Right lobe of liver (tissue), 6 donors: ENCODE data around the gene CDKN3. TPM values are rescaled to one million over a fixed set of nuclear protein-coding genes. Genes with fewer than 3 reads are reported as not detected.

ENCODE experiments used
- ATAC-seq, 4 donors: fragments of 200-7000 bp; cut with Tn5 transposase; one replicate each; pipeline ENCODE4 v1.9.1; 2020; ENCODE audit warnings: mild to moderate bottlenecking in 4 of 4, moderate library complexity in 4 of 4
- DNase-seq, 3 donors: peaks; one replicate each; pipeline ENCODE4 v3.0.0-alpha.2; 2020
- H3K27ac ChIP-seq, 3 donors: fragments of 200-600 bp; one replicate each; pipeline ENCODE4 v1.8.0; 2022
- H3K27me3 ChIP-seq, 2 donors: fragments of 200-600 bp; one replicate each; pipeline ENCODE4 v1.8.0; 2022
- H3K36me3 ChIP-seq, 4 donors: fragments of 200-600 bp; sonication (generic) in 1 of 4; one replicate each; pipeline versions ENCODE4 v1.5.1 to v1.8.0; 2017 to 2022; ENCODE audit warnings: control low read depth in 1 of 4
- H3K4me1 ChIP-seq, 4 donors: fragments of 200-600 bp; sonication (generic) in 1 of 4; one replicate each; pipeline versions ENCODE4 v1.5.1 to v1.8.0; 2017 to 2022; ENCODE audit warnings: control low read depth in 1 of 4
- H3K4me3 ChIP-seq, 3 donors: fragments of 200-600 bp; one replicate each; pipeline ENCODE4 v1.8.0; 2022
- H3K9me3 ChIP-seq, 4 donors: fragments of 200-600 bp; sonication (generic) in 1 of 4; one replicate each; pipeline versions ENCODE4 v1.5.1 to v1.8.0; 2017 to 2022; ENCODE audit warnings: control low read depth in 1 of 4
- CTCF ChIP-seq, 4 donors: fragments of 200-600 bp in 3 of 4; fragments of 450-650 bp in 1 of 4; IDR thresholded peaks; one replicate each; pipeline versions ENCODE4 v1.5.1 to v1.8.0; 2016 to 2022; ENCODE audit warnings: antibody characterized with exemption in 4 of 4, mild to moderate bottlenecking in 2 of 4
- POLR2A ChIP-seq: fragments of 450-650 bp; IDR thresholded peaks from one replicate; pipeline ENCODE4 v1.6.1; 2017; ENCODE audit warnings: antibody characterized with exemption, mild to moderate bottlenecking
- WGBS: methylation state at CpG from one replicate; pipeline ENCODE4 v1.1.6; 2018; ENCODE audit warnings: low coverage, low lambda C conversion rate; ENCODE audit not compliant: insufficient coverage; ENCODE audit errors: missing lambda C conversion rate; 5-methylcytosine and 5-hydroxymethylcytosine counted together
- intact Hi-C, 2 donors: fragments of 100-400 bp; cut with DNase I; formaldehyde crosslinking; loops; one replicate each; pipeline versions ENCODE4 v1.11.2 to v1.14.1; 2022
- total RNA-seq, 6 experiments: library from RNA; depleted of rRNA in 2 of 6; stranded (reverse); fragments of >200 nt in 2 of 6; fragmentation: NEBNext Ultra II Directional in 3 of 6; extraction: Animal tissue kit (Norgen Biotek cat#: 25700) in 3 of 6; gene quantifications; one replicate each; pipeline versions ENCODE4 v1.1.0 to v1.2.4, GENCODE V29; 2016 to 2023
- donor health status: DM: no; HTN: yes; CAD: no.
- donor health status: DM: no; HTN: no; CAD: no.
- donor health status: DM: no; HTN: no; CAD: no.
- donor health status: DM: no; HTN: yes; CAD: no.
- donor health status: DM: no; HTN: yes; CAD: no.

Gene CDKN3
- total RNA-seq, 6 experiments from 2014 or later = 0.59 to 7.3 (median 2.4) TPM; not detected in 1

- ATAC-seq (no peak), DNase-seq (no peak)
- TF ChIP-seq CTCF (IDR thresholded peaks at IDR 0.05) (no peak), POLR2A (no peak)
- H3K4me3 ChIP-seq = no peak overlapping the region
- no peaks in the 10 kb centered on the region for H3K9me3 ChIP-seq
- H3K4me1 ChIP-seq = no peaks in the 10 kb centered on the region
- H3K36me3 ChIP-seq = no peaks in the 10 kb centered on the region
- intact Hi-C loops = no loop called here
- H3K27me3 ChIP-seq = no peaks in the 10 kb centered on the region
- H3K27ac ChIP-seq = no peak overlapping the region
Measured at GRCh38 chr14:54354968-54355641, 41.7 kb upstream of the CDKN3 start.

- TF ChIP-seq POLR2A = no peak
- no peak for TF ChIP-seq CTCF (IDR thresholded peaks at IDR 0.05)
- Histone ChIP-seq H3K4me3 (no peak overlapping the region), H3K4me1 (no peaks in the 10 kb centered on the region), H3K9me3 (no peaks in the 10 kb centered on the region), H3K27ac (no peak overlapping the region), H3K27me3 (no peaks in the 10 kb centered on the region), H3K36me3 (no peaks in the 10 kb centered on the region)
- no peak for DNase-seq
- intact Hi-C loops = no loop called here
- no peak for ATAC-seq
- 64% methylated on average over 2 of the region's 2 CpGs for WGBS
Measured at GRCh38 chr14:54355698-54356097, 41.1 kb upstream of the CDKN3 start.

- ATAC-seq (no peak), DNase-seq (no peak)
- Histone ChIP-seq H3K27ac (no peak overlapping the region), H3K4me1 (no peaks in the 10 kb centered on the region), H3K9me3 (no peaks in the 10 kb centered on the region), H3K27me3 (no peaks in the 10 kb centered on the region), H3K4me3 (no peak overlapping the region), H3K36me3 (no peaks in the 10 kb centered on the region)
- WGBS = 58% methylated on average over 3 of the region's 3 CpGs
- intact Hi-C loops = no loop called here
- TF ChIP-seq CTCF (IDR thresholded peaks at IDR 0.05) (no peak), POLR2A (no peak)
Measured at GRCh38 chr14:54356172-54356571, 40.6 kb upstream of the CDKN3 start.

GRCh38 chr14:54360667-54361066 lies 36.1 kb upstream of the CDKN3 start:
- peak in 1 of 3 donors; percentile 29 for DNase-seq
- Histone ChIP-seq H3K27me3 (no peaks in the 10 kb centered on the region), H3K9me3 (no peaks in the 10 kb centered on the region), H3K27ac (no peak overlapping the region), H3K4me3 (no peak overlapping the region), H3K36me3 (no peaks in the 10 kb centered on the region), H3K4me1 (peaks cover 0 to 9% (median 0%) of the 10 kb centered on the region in 4 donors)
- 75% methylated on average over 1 of the region's 1 CpG for WGBS
- TF ChIP-seq POLR2A (no peak), CTCF (IDR thresholded peaks at IDR 0.05) (no peak)
- intact Hi-C loops = no loop called here
- peak; percentile 40 to 68 (median 50) for ATAC-seq

GRCh38 chr14:54362089-54362504 lies 34.7 kb upstream of the CDKN3 start:
- Histone ChIP-seq H3K36me3 (no peaks in the 10 kb centered on the region), H3K27me3 (no peaks in the 10 kb centered on the region), H3K9me3 (no peaks in the 10 kb centered on the region), H3K4me3 (no peak overlapping the region), H3K27ac (no peak overlapping the region), H3K4me1 (peaks cover 0 to 9% (median 0%) of the 10 kb centered on the region in 4 donors)
- no peak for DNase-seq
- intact Hi-C loops = no loop called here
- no peak for TF ChIP-seq POLR2A
- ATAC-seq = no peak
- 98% methylated on average over 4 of the region's 5 CpGs for WGBS
